Thymus (tissue), 11 donors: ENCODE results near the gene SLC13A4. TPM values are rescaled to one million over a fixed set of nuclear protein-coding genes. Genes with fewer than 3 reads are reported as not detected.

Source experiments
- DNase-seq, 9 donors: peaks; one replicate each; pipeline ENCODE4 v3.0.0-alpha.2; 2013; ENCODE audit warnings: low spot score in 9 of 9, low read depth in 6 of 9, missing footprints in 1 of 9
- H3K27ac ChIP-seq, 2 donors: one replicate each; pipeline ENCODE4 v1.5.1; 2013; ENCODE audit warnings: control low read depth in 1 of 2, low read depth in 1 of 2, low read length in 1 of 2, mild to moderate bottlenecking in 1 of 2, moderate library complexity in 1 of 2
- H3K27me3 ChIP-seq, 2 donors: one replicate each; pipeline ENCODE4 v1.5.1; 2013; ENCODE audit warnings: low read length in 1 of 2; ENCODE audit not compliant: control insufficient read depth in 2 of 2, insufficient read depth in 1 of 2
- H3K36me3 ChIP-seq, 2 donors: one replicate each; pipeline ENCODE4 v1.5.1; 2013; ENCODE audit warnings: low read length in 1 of 2, mild to moderate bottlenecking in 1 of 2, moderate library complexity in 1 of 2; ENCODE audit not compliant: control insufficient read depth in 2 of 2, insufficient read depth in 2 of 2
- H3K4me1 ChIP-seq, 2 donors: one replicate each; pipeline ENCODE4 v1.5.1; 2013; ENCODE audit warnings: low read length in 2 of 2; ENCODE audit not compliant: control insufficient read depth in 2 of 2, insufficient read depth in 2 of 2
- H3K4me3 ChIP-seq, 2 donors: one replicate each; pipeline ENCODE4 v1.5.1; 2013; ENCODE audit warnings: low read length in 2 of 2, control low read depth in 1 of 2, mild to moderate bottlenecking in 1 of 2
- H3K9me3 ChIP-seq, 2 donors: one replicate each; pipeline ENCODE4 v1.5.1; 2013; ENCODE audit warnings: low read length in 1 of 2, mild to moderate bottlenecking in 1 of 2; ENCODE audit not compliant: control insufficient read depth in 2 of 2, insufficient read depth in 1 of 2
- WGBS: extraction: QIAGEN DNeasy Blood & Tissue Kit; methylation state at CpG from one replicate; pipeline ENCODE4 v1.1.7; 2013; 5-methylcytosine and 5-hydroxymethylcytosine counted together
- polyA plus RNA-seq: library from polyadenylated mRNA; stranded (reverse); fragments of 200-250 nt; gene quantifications from one replicate; pipeline ENCODE4 v1.2.3, GENCODE V29; 2013
- total RNA-seq: library from RNA; stranded (reverse); fragments of 120-200 nt; gene quantifications from one replicate; pipeline ENCODE4 v1.2.4, GENCODE V29; 2013
- donor health status: healthy.

The SLC13A4 gene
- total and polyA plus RNA-seq, 2 donors = 0.05 to 0.23 TPM

- Histone ChIP-seq H3K36me3 (no peaks in the 10 kb centered on the region), H3K27ac (no peak overlapping the region), H3K4me1 (no peaks in the 10 kb centered on the region), H3K9me3 (no peaks in the 10 kb centered on the region), H3K27me3 (no peaks in the 10 kb centered on the region), H3K4me3 (no peak overlapping the region)
- 98% methylated on average over 3 of the region's 3 CpGs for WGBS
- no peak for DNase-seq
Measured at GRCh38 chr7:135690566-135690965, 37.4 kb downstream of the SLC13A4 start.

- no peaks in the 10 kb centered on the region for H3K36me3 ChIP-seq
- no peaks in the 10 kb centered on the region for H3K4me1 ChIP-seq
- no peak overlapping the region for H3K27ac ChIP-seq
- WGBS = 2% methylated on average over 1 of the region's 1 CpG
- DNase-seq = no peak
- H3K27me3 ChIP-seq = no peaks in the 10 kb centered on the region
- no peaks in the 10 kb centered on the region for H3K9me3 ChIP-seq
- H3K4me3 ChIP-seq = no peak overlapping the region
Measured at GRCh38 chr7:135687466-135687865, 40.5 kb downstream of the SLC13A4 start.

GRCh38 chr7:135685306-135686084 lies 42.5 kb downstream of the SLC13A4 start:
- 97% methylated on average over 9 of the region's 9 CpGs for WGBS
- Histone ChIP-seq H3K27ac (no peak overlapping the region), H3K36me3 (peaks cover 0 to 6% of the 10 kb centered on the region in 2 donors), H3K9me3 (no peaks in the 10 kb centered on the region), H3K4me1 (no peaks in the 10 kb centered on the region), H3K27me3 (no peaks in the 10 kb centered on the region), H3K4me3 (no peak overlapping the region)
- DNase-seq = no peak

- DNase-seq = no peak
- WGBS = 95% methylated on average over 5 of the region's 5 CpGs
- H3K27me3 ChIP-seq = no peaks in the 10 kb centered on the region
- no peak overlapping the region for H3K27ac ChIP-seq
- H3K4me3 ChIP-seq = no peak overlapping the region
- H3K9me3 ChIP-seq = no peaks in the 10 kb centered on the region
- peaks cover 1 to 6% of the 10 kb centered on the region in 2 donors for H3K36me3 ChIP-seq
- no peaks in the 10 kb centered on the region for H3K4me1 ChIP-seq
Measured at GRCh38 chr7:135684699-135685098, 43.3 kb downstream of the SLC13A4 start.

- DNase-seq = no peak
- Histone ChIP-seq H3K27me3 (no peaks in the 10 kb centered on the region), H3K9me3 (no peaks in the 10 kb centered on the region), H3K36me3 (peaks cover 3 to 6% of the 10 kb centered on the region in 2 donors), H3K27ac (no peak overlapping the region), H3K4me3 (no peak overlapping the region), H3K4me1 (no peaks in the 10 kb centered on the region)
- WGBS = 93% methylated on average over 3 of the region's 3 CpGs
Measured at GRCh38 chr7:135684136-135684535, 43.9 kb downstream of the SLC13A4 start.

- H3K27ac ChIP-seq = no peak overlapping the region
- no peak for DNase-seq
- H3K4me3 ChIP-seq = no peak overlapping the region
- no peaks in the 10 kb centered on the region for H3K27me3 ChIP-seq
- H3K4me1 ChIP-seq = no peaks in the 10 kb centered on the region
- no peaks in the 10 kb centered on the region for H3K9me3 ChIP-seq
- peaks cover 3 to 6% of the 10 kb centered on the region in 2 donors for H3K36me3 ChIP-seq
- WGBS = 90% methylated on average over 3 of the region's 3 CpGs
Measured at GRCh38 chr7:135683609-135684008, 44.4 kb downstream of the SLC13A4 start.

GRCh38 chr7:135682191-135682590 lies 45.8 kb downstream of the SLC13A4 start:
- H3K9me3 ChIP-seq = no peaks in the 10 kb centered on the region
- no peak overlapping the region for H3K27ac ChIP-seq
- DNase-seq = no peak
- H3K27me3 ChIP-seq = no peaks in the 10 kb centered on the region
- no peak overlapping the region for H3K4me3 ChIP-seq
- no peaks in the 10 kb centered on the region for H3K4me1 ChIP-seq
- 92% methylated on average over 3 of the region's 3 CpGs for WGBS
- H3K36me3 ChIP-seq = peaks cover 9 to 12% of the 10 kb centered on the region in 2 donors

- DNase-seq = no peak
- peaks cover 9 to 14% of the 10 kb centered on the region in 2 donors for H3K36me3 ChIP-seq
Measured at GRCh38 chr7:135681762-135682161, 46.2 kb downstream of the SLC13A4 start.

GRCh38 chr7:135678612-135679575 lies 49.1 kb downstream of the SLC13A4 start:
- peak in 1 of 9 donors; percentile 13 for DNase-seq
- no peak overlapping the region for H3K27ac ChIP-seq
- no peaks in the 10 kb centered on the region for H3K27me3 ChIP-seq
- WGBS = 96% methylated on average over 4 of the region's 4 CpGs
- no peak overlapping the region for H3K4me3 ChIP-seq
- H3K9me3 ChIP-seq = no peaks in the 10 kb centered on the region
- no peaks in the 10 kb centered on the region for H3K4me1 ChIP-seq
- H3K36me3 ChIP-seq = peaks cover 9 to 30% of the 10 kb centered on the region in 2 donors

More at GRCh38 chr7:135681762-135682161, 46.2 kb downstream of the SLC13A4 start:
- no peaks in the 10 kb centered on the region for H3K27me3 ChIP-seq
- H3K27ac ChIP-seq = no peak overlapping the region
- 77% methylated on average over 5 of the region's 5 CpGs for WGBS
- no peaks in the 10 kb centered on the region for H3K4me1 ChIP-seq
- no peak overlapping the region for H3K4me3 ChIP-seq
- no peaks in the 10 kb centered on the region for H3K9me3 ChIP-seq
